Kidney epithelial cell (primary cell): ENCODE data around the gene SERPIND1. TPM values are rescaled to one million over a fixed set of nuclear protein-coding genes. Genes with fewer than 3 reads are reported as not detected.

Source experiments
- DNase-seq: peaks from one replicate; pipeline ENCODE4 v3.0.0-alpha.2; 2010; ENCODE audit warnings: low read depth
- H3K27me3 ChIP-seq: 2 replicates; pipeline ENCODE4 v1.6.0; 2011; ENCODE audit warnings: low read length; ENCODE audit not compliant: control insufficient read depth, insufficient read depth
- H3K36me3 ChIP-seq: 2 replicates; pipeline ENCODE4 v1.5.1; 2011; ENCODE audit warnings: low read length; ENCODE audit not compliant: control insufficient read depth, insufficient read depth
- H3K4me3 ChIP-seq: 2 replicates; pipeline ENCODE4 v1.5.1; 2011; ENCODE audit warnings: low read depth, mild to moderate bottlenecking, control low read depth, low read length
- total RNA-seq: library from RNA; depleted of rRNA; stranded (reverse); fragments of >200 nt; gene quantifications from 2 replicates; pipeline ENCODE4 v1.2.3, GENCODE V29; 2015
- TF ChIP-seq, protein P1 (sequence below): IDR thresholded peaks from 2 replicates; pipeline ENCODE4 v1.5.1; 2011; ENCODE audit warnings: mild to moderate bottlenecking, moderate library complexity, low read length, control low read depth, inconsistent platforms; ENCODE audit not compliant: insufficient read depth, poor library complexity, severe bottlenecking

The SERPIND1 gene
- total RNA-seq, 1 donor from 2014 or later = not detected

GRCh38 chr22:20782596-20783299, 8.8 kb downstream of the SERPIND1 start:
- H3K27me3 ChIP-seq = no peaks in the 10 kb centered on the region
- no peaks in the 10 kb centered on the region for H3K36me3 ChIP-seq
- DNase-seq = no peak
- no peak overlapping the region for H3K4me3 ChIP-seq
- TF ChIP-seq, protein P1, sequence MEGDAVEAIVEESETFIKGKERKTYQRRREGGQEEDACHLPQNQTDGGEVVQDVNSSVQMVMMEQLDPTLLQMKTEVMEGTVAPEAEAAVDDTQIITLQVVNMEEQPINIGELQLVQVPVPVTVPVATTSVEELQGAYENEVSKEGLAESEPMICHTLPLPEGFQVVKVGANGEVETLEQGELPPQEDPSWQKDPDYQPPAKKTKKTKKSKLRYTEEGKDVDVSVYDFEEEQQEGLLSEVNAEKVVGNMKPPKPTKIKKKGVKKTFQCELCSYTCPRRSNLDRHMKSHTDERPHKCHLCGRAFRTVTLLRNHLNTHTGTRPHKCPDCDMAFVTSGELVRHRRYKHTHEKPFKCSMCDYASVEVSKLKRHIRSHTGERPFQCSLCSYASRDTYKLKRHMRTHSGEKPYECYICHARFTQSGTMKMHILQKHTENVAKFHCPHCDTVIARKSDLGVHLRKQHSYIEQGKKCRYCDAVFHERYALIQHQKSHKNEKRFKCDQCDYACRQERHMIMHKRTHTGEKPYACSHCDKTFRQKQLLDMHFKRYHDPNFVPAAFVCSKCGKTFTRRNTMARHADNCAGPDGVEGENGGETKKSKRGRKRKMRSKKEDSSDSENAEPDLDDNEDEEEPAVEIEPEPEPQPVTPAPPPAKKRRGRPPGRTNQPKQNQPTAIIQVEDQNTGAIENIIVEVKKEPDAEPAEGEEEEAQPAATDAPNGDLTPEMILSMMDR = no peak

GRCh38 chr22:20783300-20783673, 9.4 kb downstream of the SERPIND1 start:
- H3K36me3 ChIP-seq = no peaks in the 10 kb centered on the region
- H3K4me3 ChIP-seq = no peak overlapping the region
- DNase-seq = no peak
- TF ChIP-seq, protein P1 = no peak
- H3K27me3 ChIP-seq = no peaks in the 10 kb centered on the region

- H3K36me3 ChIP-seq = no peaks in the 10 kb centered on the region
- TF ChIP-seq, protein P1 = peak; percentile 73
- no peak overlapping the region for H3K4me3 ChIP-seq
- H3K27me3 ChIP-seq = no peaks in the 10 kb centered on the region
- peak; percentile 31 for DNase-seq
These were observed 10.2 kb downstream of the SERPIND1 start for GRCh38 chr22:20783844-20784723.

- no peaks in the 10 kb centered on the region for H3K27me3 ChIP-seq
- H3K4me3 ChIP-seq = no peak overlapping the region
- no peaks in the 10 kb centered on the region for H3K36me3 ChIP-seq
- DNase-seq = no peak
- TF ChIP-seq, protein P1 = no peak
These were observed 11.5 kb downstream of the SERPIND1 start for GRCh38 chr22:20785415-20785814.

DNA sequence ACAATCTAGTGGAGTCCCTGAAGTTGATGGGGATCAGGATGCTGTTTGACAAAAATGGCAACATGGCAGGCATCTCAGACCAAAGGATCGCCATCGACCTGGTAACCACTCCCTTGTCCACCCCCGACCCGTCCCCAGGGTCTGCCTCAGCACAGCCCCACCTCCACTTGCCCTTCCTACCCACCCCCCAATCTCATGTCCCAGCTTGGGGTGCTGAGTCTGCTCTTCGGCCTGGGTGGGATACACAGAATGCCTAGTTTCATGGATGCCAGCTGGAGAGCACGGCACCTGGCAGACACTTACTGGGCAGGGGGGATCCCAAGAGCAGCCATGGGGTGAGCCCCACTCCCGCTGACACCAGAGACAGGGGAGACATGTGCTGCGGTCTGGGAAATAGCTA, 12.1 kb downstream of the SERPIND1 start:
- DNase-seq = no peak
- Histone ChIP-seq H3K4me3 (no peak overlapping the region), H3K27me3 (no peaks in the 10 kb centered on the region), H3K36me3 (no peaks in the 10 kb centered on the region)
- TF ChIP-seq, protein P1 = no peak
